Testis (tissue), 2 donors: ENCODE data around the gene MEP1A.

Experiments
- POLR2A ChIP-seq: fragments of 450-650 bp; IDR thresholded peaks from one replicate; pipeline ENCODE4 v1.6.1; 2017; ENCODE audit warnings: antibody characterized with exemption, mild to moderate bottlenecking, moderate library complexity
- TF ChIP-seq, protein P1 (sequence below), 3 experiments: fragments of 450-650 bp in 2 of 3; fragments of 200-600 bp in 1 of 3; sonication (generic) in 1 of 3; IDR thresholded peaks; one replicate each; pipeline ENCODE4 v1.5.1; 2016 to 2019; ENCODE audit warnings: antibody characterized with exemption in 3 of 3, mild to moderate bottlenecking in 2 of 3, moderate library complexity in 1 of 3

GRCh38 chr6:46888578-46888977 is 95.4 kb downstream of the MEP1A start:
- TF ChIP-seq, protein P1, sequence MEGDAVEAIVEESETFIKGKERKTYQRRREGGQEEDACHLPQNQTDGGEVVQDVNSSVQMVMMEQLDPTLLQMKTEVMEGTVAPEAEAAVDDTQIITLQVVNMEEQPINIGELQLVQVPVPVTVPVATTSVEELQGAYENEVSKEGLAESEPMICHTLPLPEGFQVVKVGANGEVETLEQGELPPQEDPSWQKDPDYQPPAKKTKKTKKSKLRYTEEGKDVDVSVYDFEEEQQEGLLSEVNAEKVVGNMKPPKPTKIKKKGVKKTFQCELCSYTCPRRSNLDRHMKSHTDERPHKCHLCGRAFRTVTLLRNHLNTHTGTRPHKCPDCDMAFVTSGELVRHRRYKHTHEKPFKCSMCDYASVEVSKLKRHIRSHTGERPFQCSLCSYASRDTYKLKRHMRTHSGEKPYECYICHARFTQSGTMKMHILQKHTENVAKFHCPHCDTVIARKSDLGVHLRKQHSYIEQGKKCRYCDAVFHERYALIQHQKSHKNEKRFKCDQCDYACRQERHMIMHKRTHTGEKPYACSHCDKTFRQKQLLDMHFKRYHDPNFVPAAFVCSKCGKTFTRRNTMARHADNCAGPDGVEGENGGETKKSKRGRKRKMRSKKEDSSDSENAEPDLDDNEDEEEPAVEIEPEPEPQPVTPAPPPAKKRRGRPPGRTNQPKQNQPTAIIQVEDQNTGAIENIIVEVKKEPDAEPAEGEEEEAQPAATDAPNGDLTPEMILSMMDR (IDR thresholded peaks at IDR 0.05), result no peak
- no peak for TF ChIP-seq POLR2A
